Esophagus muscularis mucosa (tissue), 4 donors: ENCODE results near the gene ARL9. TPM values are rescaled to one million over a fixed set of nuclear protein-coding genes. Genes with fewer than 3 reads are reported as not detected.

Experiments used
- DNase-seq: peaks from one replicate; pipeline ENCODE4 v3.0.0-alpha.2; 2017; ENCODE audit errors: extremely low spot score
- H3K27ac ChIP-seq, 4 donors: fragments of 200-600 bp; sonication (generic); replicated peaks in 1 of 4; 1 replicate in 3 of 4; 2 replicates in 1 of 4; pipeline ENCODE4 v1.5.1; 2016 to 2019; ENCODE audit warnings: mild to moderate bottlenecking in 1 of 4
- H3K27me3 ChIP-seq, 4 donors: fragments of 200-600 bp; sonication (generic); one replicate each; pipeline versions ENCODE4 v1.5.1 to v1.6.0; 2016 to 2019
- H3K36me3 ChIP-seq, 4 donors: fragments of 200-600 bp; sonication (generic); one replicate each; pipeline ENCODE4 v1.5.1; 2016 to 2019
- H3K4me1 ChIP-seq, 4 donors: fragments of 200-600 bp; sonication (generic); one replicate each; pipeline ENCODE4 v1.5.1; 2016 to 2019
- H3K4me3 ChIP-seq, 4 donors: fragments of 200-600 bp; sonication (generic); 1 replicate in 2 of 4; 2 replicates in 2 of 4; pipeline ENCODE4 v1.5.1; 2016 to 2019; ENCODE audit warnings: mild to moderate bottlenecking in 4 of 4, moderate library complexity in 1 of 4
- H3K9me3 ChIP-seq, 4 donors: fragments of 200-600 bp; sonication (generic); 1 replicate in 3 of 4; 2 replicates in 1 of 4; pipeline ENCODE4 v1.5.1; 2016 to 2019
- CTCF ChIP-seq, 3 experiments: fragments of 200-600 bp in 2 of 3; fragments of 450-650 bp in 1 of 3; sonication (generic) in 2 of 3; IDR thresholded peaks; one replicate each; pipeline ENCODE4 v1.5.1; 2017 to 2019; ENCODE audit warnings: antibody characterized with exemption in 3 of 3, mild to moderate bottlenecking in 2 of 3, moderate library complexity in 1 of 3
- EP300 ChIP-seq: sonication (generic); formaldehyde crosslinking; IDR thresholded peaks from one replicate; pipeline ENCODE4 v1.6.1; 2017; ENCODE audit warnings: antibody characterized with exemption
- POLR2A ChIP-seq: fragments of 450-650 bp; IDR thresholded peaks from one replicate; pipeline ENCODE4 v1.6.1; 2017; ENCODE audit warnings: antibody characterized with exemption, moderate library complexity, mild to moderate bottlenecking, low read depth
- POLR2AphosphoS5 ChIP-seq, 2 donors: sonication (generic); formaldehyde crosslinking; IDR thresholded peaks; one replicate each; pipeline ENCODE4 v1.6.1; 2017; ENCODE audit warnings: antibody characterized with exemption in 2 of 2
- WGBS: methylation state at CpG from one replicate; pipeline ENCODE4 v1.1.5; 2018; 5-methylcytosine and 5-hydroxymethylcytosine counted together
- intact Hi-C: fragments of 100-400 bp; cut with DNase I; formaldehyde crosslinking; loops from one replicate; pipeline ENCODE4 v1.15.1; 2023
- total RNA-seq, 4 donors: library from RNA; depleted of rRNA; stranded (reverse); fragments of >200 nt; gene quantifications; one replicate each; pipeline versions ENCODE4 v1.1.0 to v1.2.1, GENCODE V29; 2016

ARL9 gene
- total RNA-seq, 4 donors from 2014 or later = 0.50 TPM; not detected in 3

DNA sequence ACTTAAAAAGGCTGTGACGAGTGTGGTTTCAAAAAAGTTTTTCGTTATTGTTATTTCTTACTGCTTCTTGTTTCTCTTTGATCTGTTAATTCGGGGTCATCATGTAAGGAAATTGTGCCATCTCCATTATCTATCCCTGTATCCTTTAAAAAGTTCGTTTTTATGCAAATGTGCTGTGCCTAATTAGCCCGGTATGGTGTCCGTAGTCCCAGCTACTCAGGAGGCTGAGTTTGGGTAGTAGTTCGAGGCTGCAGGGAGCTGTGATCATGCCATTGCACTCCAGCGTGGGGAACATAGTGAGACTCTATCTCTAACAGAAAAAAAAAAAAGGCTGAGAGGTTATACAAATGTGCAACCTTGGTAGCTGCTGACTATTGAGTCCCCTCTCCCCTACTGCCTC, 45.1 kb downstream of the ARL9 start:
- 73% methylated on average over 8 of the region's 8 CpGs for WGBS
- H3K27ac ChIP-seq = no peak overlapping the region
- DNase-seq = no peak
- no peaks in the 10 kb centered on the region for H3K36me3 ChIP-seq
- intact Hi-C loops = no loop called here
- no peaks in the 10 kb centered on the region for H3K27me3 ChIP-seq
- peaks cover 0 to 6% (median 0%) of the 10 kb centered on the region in 4 donors for H3K9me3 ChIP-seq
- TF ChIP-seq CTCF (IDR thresholded peaks at IDR 0.05) (no peak), POLR2AphosphoS5 (IDR thresholded peaks at IDR 0.05) (no peak)
- no peak overlapping the region for H3K4me3 ChIP-seq
- H3K4me1 ChIP-seq = no peaks in the 10 kb centered on the region

GRCh38 chr4:56551516-56551915, 45.9 kb downstream of the ARL9 start:
- 56% methylated on average over 2 of the region's 2 CpGs for WGBS

DNA sequence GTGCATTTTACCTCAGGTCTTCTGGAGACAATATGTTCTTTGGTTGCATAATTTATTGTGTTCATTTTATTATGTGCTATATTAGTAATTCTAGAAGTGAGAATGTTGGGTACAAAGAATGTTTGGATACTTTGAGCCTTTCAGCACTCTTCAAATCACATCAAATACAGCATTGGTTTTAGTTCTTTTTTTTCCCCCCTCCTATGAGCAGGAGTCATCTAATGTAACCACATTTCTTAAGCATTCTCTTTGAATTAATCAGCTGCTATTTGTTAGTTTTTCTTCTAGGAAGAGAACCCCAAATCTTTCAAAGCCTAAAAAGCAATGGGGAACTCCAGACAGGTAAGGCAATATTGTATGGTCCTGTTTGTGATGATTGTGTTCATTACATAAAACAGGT, 46.7 kb downstream of the ARL9 start:
- H3K27me3 ChIP-seq = no peaks in the 10 kb centered on the region
- H3K4me1 ChIP-seq = no peaks in the 10 kb centered on the region
- H3K36me3 ChIP-seq = no peaks in the 10 kb centered on the region
- no peak for DNase-seq
- intact Hi-C loops = no loop called here
- H3K27ac ChIP-seq = no peak overlapping the region
- no peak overlapping the region for H3K4me3 ChIP-seq
- peaks cover 0 to 6% (median 0%) of the 10 kb centered on the region in 4 donors for H3K9me3 ChIP-seq
- TF ChIP-seq POLR2A (no peak), POLR2AphosphoS5 (IDR thresholded peaks at IDR 0.05) (no peak)

More at GRCh38 chr4:56551516-56551915, 45.9 kb downstream of the ARL9 start:
- no peak for TF ChIP-seq CTCF (IDR thresholded peaks at IDR 0.05)
- TF ChIP-seq POLR2AphosphoS5 (IDR thresholded peaks at IDR 0.05) = no peak
- no peak for TF ChIP-seq EP300
- no peak for TF ChIP-seq POLR2A
- Histone ChIP-seq H3K27ac (no peak overlapping the region), H3K36me3 (no peaks in the 10 kb centered on the region), H3K9me3 (peaks cover 0 to 6% (median 0%) of the 10 kb centered on the region in 4 donors), H3K4me3 (no peak overlapping the region), H3K4me1 (no peaks in the 10 kb centered on the region), H3K27me3 (no peaks in the 10 kb centered on the region)
- no peak for DNase-seq
- intact Hi-C loops = no loop called here

DNA sequence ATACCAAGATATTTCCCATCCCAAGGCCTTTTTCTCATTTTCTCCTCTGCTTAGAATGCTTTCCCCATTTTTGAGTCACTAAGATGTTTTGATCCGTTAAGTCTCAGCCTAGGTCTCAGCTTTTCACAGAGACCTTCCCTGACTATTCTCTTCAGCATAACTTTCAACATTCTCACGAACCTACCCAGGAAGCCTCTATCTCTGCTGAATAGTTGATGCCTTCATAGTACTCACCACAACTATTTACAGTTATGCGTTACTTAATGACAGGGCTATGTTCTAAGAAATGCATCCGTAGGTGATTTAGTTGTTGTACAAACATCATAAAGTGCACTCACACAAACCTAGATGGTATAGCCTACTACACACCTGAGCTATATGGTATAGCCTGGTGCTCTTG, 64.5 kb downstream of the ARL9 start:
- TF ChIP-seq CTCF (IDR thresholded peaks at IDR 0.05) (no peak), POLR2AphosphoS5 (IDR thresholded peaks at IDR 0.05) (no peak)
- no peaks in the 10 kb centered on the region for H3K36me3 ChIP-seq
- no peak overlapping the region for H3K27ac ChIP-seq
- H3K27me3 ChIP-seq = no peaks in the 10 kb centered on the region
- no peaks in the 10 kb centered on the region for H3K9me3 ChIP-seq
- no peak overlapping the region for H3K4me3 ChIP-seq
- intact Hi-C loops = no loop called here
- WGBS = 89% methylated on average over 4 of the region's 4 CpGs
- no peaks in the 10 kb centered on the region for H3K4me1 ChIP-seq
- no peak for DNase-seq

Other genes with a start within 250 kb of the ARL9 start
- 1 to 10 TPM; 5.2 to 9.3 (median 6.3) TPM for gene AASDH, start 118.3 kb upstream of the ARL9 start, total RNA-seq
- gene PPAT, start 70.2 kb upstream of the ARL9 start, total RNA-seq = 1 to 10 TPM; 1.7 to 5.1 (median 3.0) TPM
- 10 to 100 TPM; 13.3 to 19.5 (median 17.9) TPM for gene PAICS, start 69.5 kb upstream of the ARL9 start, total RNA-seq
- 10 to 100 TPM; 37.0 to 51.9 (median 45.8) TPM for gene SRP72, start 38.2 kb upstream of the ARL9 start, total RNA-seq
- 10 to 100 TPM in 1 of 4 donors, 1 to 10 TPM in 3; 5.1 to 11.9 (median 7.5) TPM for gene HOPX, start 175.5 kb downstream of the ARL9 start, total RNA-seq